IPS-NIHi7 (cell line): ENCODE measurements around the gene SIX2.
A peak's percentile ranks its signal among the peaks of the same experiment; 100 is the strongest.
"Not testable (repeated sequence)": the region's sequence is repeated elsewhere in the genome, so short reads cannot be mapped to it uniquely, and the experiment has no call there.

Experiments used
- DNase-seq: peaks from one replicate; pipeline ENCODE4 v3.0.0; 2012; ENCODE audit warnings: mixed read lengths; ENCODE audit errors: extremely low spot score

Gene SIX2

GRCh38 chr2:45009303-45009927 is at the start of gene SIX2:
Gene SIX2, minus strand, starts transcription at chr2:45009452. Its CDS starts 342 bp downstream, at chr2:45009110.
- peak; percentile 96 for DNase-seq

- DNase-seq = no peak
Observed at GRCh38 chr2:45055162-45055605, 45.9 kb upstream of the SIX2 start.

- DNase-seq = no peak
Observed at GRCh38 chr2:45053966-45054365, 44.7 kb upstream of the SIX2 start.

- DNase-seq = no peak
Observed at GRCh38 chr2:45052388-45052928, 43.2 kb upstream of the SIX2 start.

GRCh38 chr2:45049569-45050336 is 40.5 kb upstream of the SIX2 start:
- no peak for DNase-seq

- DNase-seq = no peak
Observed at GRCh38 chr2:45047301-45047700, 38.0 kb upstream of the SIX2 start.

GRCh38 chr2:45046786-45047185 is 37.5 kb upstream of the SIX2 start:
- no peak for DNase-seq

- DNase-seq = no peak
Observed at GRCh38 chr2:45045706-45046105, 36.5 kb upstream of the SIX2 start.

GRCh38 chr2:45044916-45045315 is 35.7 kb upstream of the SIX2 start:
- no peak for DNase-seq

GRCh38 chr2:45043174-45043573 is 33.9 kb upstream of the SIX2 start:
- DNase-seq = no peak

GRCh38 chr2:45042401-45042800 is 33.1 kb upstream of the SIX2 start:
- DNase-seq = no peak

GRCh38 chr2:45040786-45041185 is 31.5 kb upstream of the SIX2 start:
- DNase-seq = no peak

- DNase-seq = not testable (repeated sequence)
Observed at GRCh38 chr2:45039804-45040203, 30.6 kb upstream of the SIX2 start.

GRCh38 chr2:45038861-45039260 is 29.6 kb upstream of the SIX2 start:
- not testable (repeated sequence) for DNase-seq

- no peak for DNase-seq
Observed at GRCh38 chr2:45033302-45033701, 24.1 kb upstream of the SIX2 start.

- no peak for DNase-seq
Observed at GRCh38 chr2:45031028-45031427, 21.8 kb upstream of the SIX2 start.

GRCh38 chr2:45030553-45030952 is 21.3 kb upstream of the SIX2 start:
- DNase-seq = no peak

- DNase-seq = no peak
Observed at GRCh38 chr2:45029215-45029614, 20.0 kb upstream of the SIX2 start.

- no peak for DNase-seq
Observed at GRCh38 chr2:45028276-45028675, 19.0 kb upstream of the SIX2 start.

- no peak for DNase-seq
Observed at GRCh38 chr2:45026924-45027450, 17.7 kb upstream of the SIX2 start.

GRCh38 chr2:45024600-45025291 is 15.5 kb upstream of the SIX2 start:
- DNase-seq = no peak

- no peak for DNase-seq
Observed at GRCh38 chr2:45024097-45024496, 14.8 kb upstream of the SIX2 start.
